GM23248 (cell line): ENCODE measurements around the gene CCL7. TPM values are rescaled to one million over a fixed set of nuclear protein-coding genes. Genes with fewer than 3 reads are reported as not detected.
A peak's percentile ranks its signal among the peaks of the same experiment; 100 is the strongest.

Experiments
- DNase-seq: peaks from one replicate; pipeline ENCODE4 v3.0.0-alpha.2; 2015
- H2AFZ ChIP-seq: fragments of 200-600 bp; sonication (generic); 2 replicates; pipeline ENCODE4 v1.6.1; 2016; ENCODE audit warnings: antibody characterized with exemption
- H3F3A ChIP-seq: fragments of 200-600 bp; sonication (generic); 2 replicates; pipeline ENCODE4 v1.6.1; 2016; ENCODE audit warnings: mild to moderate bottlenecking, antibody characterized with exemption, mixed run types; ENCODE audit not compliant: insufficient read depth
- H3K27ac ChIP-seq: fragments of 200-600 bp; sonication (generic); 2 replicates; pipeline ENCODE4 v1.5.1; 2016; ENCODE audit warnings: mild to moderate bottlenecking
- H3K27me3 ChIP-seq: fragments of 200-600 bp; sonication (generic); replicated peaks from 2 replicates; pipeline ENCODE4 v1.6.1; 2016; ENCODE audit warnings: mild to moderate bottlenecking; ENCODE audit not compliant: insufficient read depth
- H3K36me3 ChIP-seq: fragments of 200-600 bp; sonication (generic); 2 replicates; pipeline ENCODE4 v1.6.1; 2016; ENCODE audit warnings: low read depth, mild to moderate bottlenecking
- H3K4me1 ChIP-seq: fragments of 200-600 bp; sonication (generic); 2 replicates; pipeline ENCODE4 v1.6.1; 2016; ENCODE audit warnings: mild to moderate bottlenecking; ENCODE audit not compliant: insufficient read depth
- H3K4me2 ChIP-seq: fragments of 200-600 bp; sonication (generic); one replicate; pipeline ENCODE4 v1.6.1; 2016; ENCODE audit warnings: mild to moderate bottlenecking; ENCODE audit not compliant: unreplicated experiment
- H3K4me3 ChIP-seq: fragments of 200-600 bp; sonication (generic); 2 replicates; pipeline ENCODE4 v1.5.1; 2016; ENCODE audit warnings: mild to moderate bottlenecking
- H3K79me2 ChIP-seq: fragments of 200-600 bp; sonication (generic); 2 replicates; pipeline ENCODE4 v1.6.1; 2016; ENCODE audit warnings: mild to moderate bottlenecking; ENCODE audit not compliant: insufficient read depth
- H3K9ac ChIP-seq: fragments of 200-600 bp; sonication (generic); 2 replicates; pipeline ENCODE4 v1.6.1; 2016; ENCODE audit warnings: mild to moderate bottlenecking
- H3K9me2 ChIP-seq: fragments of 200-600 bp; sonication (generic); 2 replicates; pipeline ENCODE4 v1.6.1; 2016; ENCODE audit warnings: mixed run types, mild to moderate bottlenecking, moderate library complexity; ENCODE audit not compliant: insufficient read depth
- H3K9me3 ChIP-seq: fragments of 200-600 bp; sonication (generic); one replicate; pipeline ENCODE4 v1.6.1; 2017; ENCODE audit warnings: low read depth
- H4K20me1 ChIP-seq: fragments of 200-600 bp; sonication (generic); 2 replicates; pipeline ENCODE4 v1.6.0; 2016; ENCODE audit not compliant: insufficient read depth
- EZH2 ChIP-seq: fragments of 200-600 bp; sonication (generic); IDR thresholded peaks from 2 replicates; pipeline ENCODE4 v1.6.1; 2018; ENCODE audit warnings: antibody characterized with exemption, mild to moderate bottlenecking; ENCODE audit not compliant: insufficient read depth, poor library complexity, severe bottlenecking
- EZH2phosphoT487 ChIP-seq: fragments of 200-600 bp; sonication (generic); IDR thresholded peaks from 2 replicates; pipeline ENCODE4 v1.6.1; 2018; ENCODE audit warnings: antibody characterized with exemption, moderate library complexity, mild to moderate bottlenecking, low read depth; ENCODE audit not compliant: insufficient read depth
- WGBS, 2 experiments: methylation state at CpG; one replicate each; pipeline ENCODE4 v1.1.6; 2015 to 2017; ENCODE audit warnings: low lambda C conversion rate in 2 of 2, low coverage in 1 of 2; ENCODE audit errors: missing lambda C conversion rate in 2 of 2; 5-methylcytosine and 5-hydroxymethylcytosine counted together
- in situ Hi-C: fragments of 300-500 bp; cut with MboI; formaldehyde crosslinking; loops from 2 replicates; pipeline ENCODE4 v1.15.0; 2020
- polyA plus RNA-seq: library from polyadenylated mRNA; unstranded; fragments of >200 nt; fragmentation: Nextera tagmentation; extraction: Ambion mirVana; gene quantifications from 2 replicates; pipeline ENCODE4 v1.2.1, GENCODE V29; 2016
- total RNA-seq: library from RNA; depleted of rRNA; stranded (reverse); fragments of >200 nt; shearing (Covaris generic); gene quantifications from 2 replicates; pipeline ENCODE4 v1.2.3, GENCODE V29; 2014

Gene CCL7
- total and polyA plus RNA-seq, 2 experiments from 2014 or later = 2.4 to 4.9 TPM

- no peaks in the 10 kb centered on the region for H4K20me1 ChIP-seq
- no peak for TF ChIP-seq EZH2phosphoT487
- TF ChIP-seq EZH2 = no peak
- no peaks in the 10 kb centered on the region for H3K36me3 ChIP-seq
- H3K79me2 ChIP-seq = no peaks in the 10 kb centered on the region
- H3K9me3 ChIP-seq = no peaks in the 10 kb centered on the region
- H3K4me1 ChIP-seq = peaks cover 12% of the 10 kb centered on the region
- peaks cover 20% of the 10 kb centered on the region for H3F3A ChIP-seq
- H3K9ac ChIP-seq = no peak overlapping the region
- H2AFZ ChIP-seq = no peak overlapping the region
- no peaks in the 10 kb centered on the region for H3K27me3 ChIP-seq
- H3K4me2 ChIP-seq = no peak overlapping the region
- DNase-seq = no peak
- H3K4me3 ChIP-seq = no peak overlapping the region
- H3K27ac ChIP-seq = no peak overlapping the region
- no peaks in the 10 kb centered on the region for H3K9me2 ChIP-seq
- in situ Hi-C loops = loop anchor here (10.0 kb wide), 1 partner anchor 114 kb away; no protein-coding TSS in a partner anchor
Observed at GRCh38 chr17:34308371-34308770, 38.4 kb downstream of the CCL7 start.

DNA sequence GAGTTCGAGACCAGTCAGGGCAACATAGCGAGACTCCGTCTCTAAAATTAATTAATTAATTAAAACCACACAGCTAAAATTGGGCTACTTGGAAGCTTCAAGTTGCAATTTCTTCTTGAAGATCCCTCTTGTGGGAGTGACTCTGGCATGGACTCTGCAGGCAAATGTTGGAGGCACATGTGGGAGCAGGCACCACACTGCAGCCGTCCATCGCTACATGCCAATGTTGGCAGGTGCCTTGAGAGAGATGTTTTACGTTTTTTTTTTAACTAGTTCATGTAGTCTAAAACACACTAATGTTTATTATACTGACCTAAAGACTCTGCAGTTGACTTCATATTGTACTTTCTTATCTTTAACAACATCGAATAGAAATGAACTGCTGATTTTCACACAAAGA, 41.3 kb downstream of the CCL7 start:
- no peaks in the 10 kb centered on the region for H3K79me2 ChIP-seq
- no peaks in the 10 kb centered on the region for H4K20me1 ChIP-seq
- peaks cover 21% of the 10 kb centered on the region for H3K4me1 ChIP-seq
- in situ Hi-C loops = no loop called here
- H2AFZ ChIP-seq = no peak overlapping the region
- no peak overlapping the region for H3K9ac ChIP-seq
- H3K9me3 ChIP-seq = no peaks in the 10 kb centered on the region
- H3K27ac ChIP-seq = no peak overlapping the region
- no peaks in the 10 kb centered on the region for H3K27me3 ChIP-seq
- H3K9me2 ChIP-seq = no peaks in the 10 kb centered on the region
- WGBS, 2 experiments = 80 to 81% methylated on average over 7 of the region's 7 CpGs
- H3K4me2 ChIP-seq = no peak overlapping the region
- DNase-seq = no peak
- TF ChIP-seq EZH2phosphoT487 (no peak), EZH2 (no peak)
- H3F3A ChIP-seq = peaks cover 32% of the 10 kb centered on the region
- H3K36me3 ChIP-seq = no peaks in the 10 kb centered on the region
- H3K4me3 ChIP-seq = no peak overlapping the region

DNA sequence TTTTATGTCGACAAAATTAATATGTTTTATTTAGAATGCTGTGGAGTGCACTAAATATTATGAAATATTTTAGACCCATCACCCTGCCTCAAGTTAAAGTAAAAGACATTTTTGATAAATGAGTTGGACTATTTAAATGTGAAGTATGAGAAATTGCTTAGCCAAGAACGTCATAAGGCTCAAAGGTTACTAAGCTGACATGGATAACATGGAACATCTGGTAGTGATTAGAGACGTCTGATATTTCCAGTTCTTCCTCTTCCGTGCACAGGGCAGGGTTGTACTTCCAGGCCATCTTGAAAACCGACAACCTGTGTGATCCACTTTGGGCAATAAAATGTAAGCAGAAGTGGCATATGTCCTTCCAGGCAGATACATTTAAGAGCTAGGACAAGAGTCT, 42.1 kb downstream of the CCL7 start:
- no peak overlapping the region for H3K4me2 ChIP-seq
- no peak overlapping the region for H3K9ac ChIP-seq
- peaks cover 15% of the 10 kb centered on the region for H3K4me1 ChIP-seq
- no peaks in the 10 kb centered on the region for H4K20me1 ChIP-seq
- peak; percentile 45 for DNase-seq
- H3K27ac ChIP-seq = no peak overlapping the region
- H3K9me3 ChIP-seq = no peaks in the 10 kb centered on the region
- no peak overlapping the region for H3K4me3 ChIP-seq
- H3K27me3 ChIP-seq = no peaks in the 10 kb centered on the region
- no peaks in the 10 kb centered on the region for H3K9me2 ChIP-seq
- peaks cover 24% of the 10 kb centered on the region for H3F3A ChIP-seq
- H3K79me2 ChIP-seq = no peaks in the 10 kb centered on the region
- WGBS, 2 experiments = 40 to 46% methylated on average over 5 of the region's 5 CpGs
- in situ Hi-C loops = no loop called here
- TF ChIP-seq EZH2 (no peak), EZH2phosphoT487 (no peak)
- no peaks in the 10 kb centered on the region for H3K36me3 ChIP-seq
- no peak overlapping the region for H2AFZ ChIP-seq

- Histone ChIP-seq H4K20me1 (no peaks in the 10 kb centered on the region), H3K9ac (no peak overlapping the region), H3K4me2 (no peak overlapping the region), H3K79me2 (no peaks in the 10 kb centered on the region), H3K9me3 (no peaks in the 10 kb centered on the region), H3K4me1 (peaks cover 14% of the 10 kb centered on the region), H3K9me2 (no peaks in the 10 kb centered on the region), H3K4me3 (no peak overlapping the region), H3K27ac (no peak overlapping the region), H2AFZ (no peak overlapping the region), H3K36me3 (no peaks in the 10 kb centered on the region), H3F3A (peaks cover 17% of the 10 kb centered on the region), H3K27me3 (no peaks in the 10 kb centered on the region)
- WGBS, 2 experiments = 89 to 93% methylated on average over 4 of the region's 4 CpGs
- in situ Hi-C loops = no loop called here
- peak; percentile 32 for DNase-seq
- TF ChIP-seq EZH2 (no peak), EZH2phosphoT487 (no peak)
Observed at GRCh38 chr17:34313164-34313563, 43.1 kb downstream of the CCL7 start.

DNA sequence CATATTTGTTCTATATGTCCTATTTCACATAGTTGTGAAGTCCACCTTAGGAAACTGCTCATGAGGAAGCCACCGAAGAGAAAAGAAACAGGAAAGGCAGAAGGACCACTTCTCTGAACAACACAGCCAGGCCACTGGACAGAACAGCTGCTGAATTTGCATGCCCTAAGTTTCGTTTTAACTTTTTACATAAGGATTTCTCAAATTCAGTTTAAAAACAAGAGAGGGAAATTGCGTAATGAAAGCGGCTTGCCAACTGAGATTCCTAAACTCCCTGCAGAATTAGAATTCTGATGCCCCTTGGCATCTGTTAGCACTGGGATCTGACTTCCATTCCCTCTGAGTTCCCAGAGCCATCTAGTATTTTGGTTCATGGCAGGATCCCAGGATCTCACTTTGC, 44.3 kb downstream of the CCL7 start:
- in situ Hi-C loops = no loop called here
- Histone ChIP-seq H3K9me2 (no peaks in the 10 kb centered on the region), H3K36me3 (no peaks in the 10 kb centered on the region), H3K79me2 (no peaks in the 10 kb centered on the region), H3K9me3 (no peaks in the 10 kb centered on the region), H3K4me1 (peaks cover 14% of the 10 kb centered on the region), H3K27ac (no peak overlapping the region), H2AFZ (peak overlapping the region; percentile 36; the same call in 1 of the 2 replicates), H3K9ac (no peak overlapping the region), H3K27me3 (no peaks in the 10 kb centered on the region), H3K4me3 (no peak overlapping the region), H3K4me2 (peak overlapping the region; percentile 48), H4K20me1 (no peaks in the 10 kb centered on the region), H3F3A (peaks cover 17% of the 10 kb centered on the region)
- DNase-seq = peak; percentile 59
- TF ChIP-seq EZH2phosphoT487 (no peak), EZH2 (no peak)
- WGBS, 2 experiments = 10 to 20% methylated on average over 4 of the region's 4 CpGs
